PC-9 (cell line): ENCODE results near the gene ZNF3. TPM values are rescaled to one million over a fixed set of nuclear protein-coding genes. Genes with fewer than 3 reads are reported as not detected.

Source experiments
- BruUV-seq: library from RNA; stranded (reverse); fragments of 400-500 nt; replicated peaks from 2 replicates; lab custom pipeline; 2021; lab: Mats Ljungman, UMichigan
- CTCF ChIA-PET: fragments of 300-600 bp; sonication (Branson Sonifier 250); formaldehyde crosslinking; loops from one replicate; lab custom pipeline; 2022; ENCODE audit warnings: antibody characterized with exemption; lab: Charles Lee
- POLR2A ChIA-PET: fragments of 300-600 bp; sonication (Branson Sonifier 250); formaldehyde crosslinking; loops from one replicate; lab custom pipeline; 2022; ENCODE audit warnings: antibody characterized with exemption; ENCODE audit not compliant: unreplicated experiment; lab: Charles Lee
- DNase-seq, 2 experiments: peaks; one replicate each; pipeline versions ENCODE4 v3.0.0 to v3.0.0-alpha.2; 2015 to 2022; ENCODE audit warnings: mixed read lengths in 1 of 2
- H2AFZ ChIP-seq: fragments of 200-600 bp; sonication (generic); 2 replicates; pipeline ENCODE4 v1.8.1; 2017; ENCODE audit warnings: antibody characterized with exemption
- H3F3A ChIP-seq: fragments of 200-600 bp; sonication (generic); 2 replicates; pipeline ENCODE4 v1.8.1; 2017; ENCODE audit warnings: antibody characterized with exemption, mild to moderate bottlenecking, low read depth; ENCODE audit not compliant: insufficient read depth
- H3K27ac ChIP-seq: fragments of 200-600 bp; sonication (generic); 2 replicates; pipeline ENCODE4 v1.6.1; 2016; ENCODE audit warnings: mixed run types
- H3K27me3 ChIP-seq: fragments of 200-600 bp; sonication (generic); 2 replicates; pipeline ENCODE4 v1.6.1; 2016; ENCODE audit warnings: low read depth, mixed run types; ENCODE audit not compliant: insufficient read depth
- H3K36me3 ChIP-seq: fragments of 200-600 bp; sonication (generic); 2 replicates; pipeline ENCODE4 v1.6.1; 2016; ENCODE audit warnings: low read depth, mixed run types
- H3K4me1 ChIP-seq: fragments of 200-600 bp; sonication (generic); replicated peaks from 2 replicates; pipeline ENCODE4 v1.6.1; 2016; ENCODE audit warnings: mixed run types; ENCODE audit not compliant: insufficient read depth
- H3K4me2 ChIP-seq: fragments of 200-600 bp; sonication (generic); 2 replicates; pipeline ENCODE4 v1.6.1; 2017; ENCODE audit warnings: mixed run types
- H3K4me3 ChIP-seq: fragments of 200-600 bp; sonication (generic); 2 replicates; pipeline ENCODE4 v1.6.1; 2016; ENCODE audit warnings: mixed run types
- H3K79me2 ChIP-seq: fragments of 200-600 bp; sonication (generic); 2 replicates; pipeline ENCODE4 v1.6.1; 2017; ENCODE audit warnings: low read depth, mixed run types
- H3K9me2 ChIP-seq: fragments of 200-600 bp; sonication (generic); 2 replicates; pipeline ENCODE4 v1.8.1; 2017; ENCODE audit warnings: mild to moderate bottlenecking; ENCODE audit not compliant: insufficient read depth
- H3K9me3 ChIP-seq: fragments of 200-600 bp; sonication (generic); 2 replicates; pipeline ENCODE4 v1.8.1; 2016; ENCODE audit warnings: low read depth; ENCODE audit not compliant: insufficient read depth
- H4K20me1 ChIP-seq: fragments of 200-600 bp; sonication (generic); 2 replicates; pipeline ENCODE4 v1.8.1; 2017; ENCODE audit not compliant: insufficient read depth
- CTCF ChIP-seq: fragments of 200-600 bp; sonication (generic); conservative IDR thresholded peaks from 2 replicates; pipeline ENCODE4 v1.6.1; 2017; ENCODE audit warnings: mixed run types, antibody characterized with exemption, mild to moderate bottlenecking, moderate library complexity
- EZH2 ChIP-seq: fragments of 200-600 bp; sonication (generic); IDR thresholded peaks from 2 replicates; pipeline ENCODE4 v1.8.0; 2017; ENCODE audit warnings: antibody characterized with exemption, low read depth
- intact Hi-C: fragments of 100-400 bp; cut with micrococcal nuclease; formaldehyde crosslinking; loops from one replicate; pipeline ENCODE4 v1.10.0; 2022; ENCODE audit not compliant: unreplicated experiment
- total RNA-seq: library from RNA; stranded (reverse); gene quantifications from 2 replicates; pipeline ENCODE4 v1.2.3, GENCODE V29; 2021

The ZNF3 gene
- total RNA-seq, 1 experiment from 2014 or later, result 39.0 TPM

- Histone ChIP-seq H3F3A (peaks cover 51% of the 10 kb centered on the region), H3K9me3 (no peaks in the 10 kb centered on the region), H3K4me2 (peak overlapping the region; percentile 4; the same call in 1 of the 2 replicates), H3K36me3 (no peaks in the 10 kb centered on the region), H2AFZ (0 out of 2 replicates have a peak overlapping the region, but pooled peaks have one; percentile 44), H3K4me1 (peaks cover 32% of the 10 kb centered on the region), H3K79me2 (peaks cover 7% of the 10 kb centered on the region; the same call in 1 of the 2 replicates), H4K20me1 (no peaks in the 10 kb centered on the region), H3K4me3 (no peak overlapping the region), H3K27ac (0 out of 2 replicates have a peak overlapping the region, but pooled peaks have one; percentile 25), H3K27me3 (no peaks in the 10 kb centered on the region), H3K9me2 (no peaks in the 10 kb centered on the region)
- TF ChIP-seq CTCF (no peak), EZH2 (no peak)
- BruUV-seq, result no TSS peak
- peak in 1 of 2 experiments; percentile 79 for DNase-seq
- ChIA-PET CTCF (interaction anchor here (0.6 kb wide), 1 partner anchor 91 kb away, joined by 7 read pairs; no protein-coding TSS in a partner anchor), POLR2A (interaction anchor here (0.6 kb wide), 1 partner anchor 324 kb away, joined by 6 read pairs; no protein-coding TSS in a partner anchor)
- intact Hi-C loops, result no loop called here
Measured at GRCh38 chr7:100087055-100087750, 5.7 kb upstream of the ZNF3 start.

GRCh38 chr7:100085515-100085914 lies 4.0 kb upstream of the ZNF3 start:
- ChIA-PET POLR2A (no interaction called here), CTCF (no interaction called here)
- TF ChIP-seq CTCF (no peak), EZH2 (no peak)
- H3K27me3 ChIP-seq, result no peaks in the 10 kb centered on the region
- H3K4me1 ChIP-seq, result peaks cover 34% of the 10 kb centered on the region
- H3K27ac ChIP-seq, result no peak overlapping the region
- peaks cover 39% of the 10 kb centered on the region for H3F3A ChIP-seq
- no peaks in the 10 kb centered on the region for H3K9me2 ChIP-seq
- peaks cover 18% of the 10 kb centered on the region for H3K79me2 ChIP-seq
- BruUV-seq, result no TSS peak
- intact Hi-C loops, result no loop called here
- no peak overlapping the region for H2AFZ ChIP-seq
- no peak overlapping the region for H3K4me3 ChIP-seq
- H3K4me2 ChIP-seq, result no peak overlapping the region
- DNase-seq, result no peak
- H3K36me3 ChIP-seq, result no peaks in the 10 kb centered on the region
- no peaks in the 10 kb centered on the region for H4K20me1 ChIP-seq
- H3K9me3 ChIP-seq, result no peaks in the 10 kb centered on the region

GRCh38 chr7:100082978-100083377 lies 1.5 kb upstream of the ZNF3 start:
- TF ChIP-seq EZH2 (no peak), CTCF (no peak)
- H3K36me3 ChIP-seq, result peaks cover 22% of the 10 kb centered on the region
- ChIA-PET POLR2A (interaction anchor here (0.5 to 1.1 kb wide), 16 partner anchors 8 to 674 kb away, joined by 3 to 24 read pairs (median 8); partner anchors contain the start of genes AP4M1, BUD31, PDAP1 and ZCWPW1), CTCF (interaction anchor here (0.6 to 1.1 kb wide), 9 partner anchors 18 to 1242 kb away, joined by 3 to 12 read pairs (median 3); partner anchors contain the start of genes AP4M1 and MCM7)
- H3F3A ChIP-seq, result peaks cover 25% of the 10 kb centered on the region
- no peak overlapping the region for H2AFZ ChIP-seq
- H3K4me3 ChIP-seq, result no peak overlapping the region; the same call in 1 of the 2 replicates
- H3K9me3 ChIP-seq, result no peaks in the 10 kb centered on the region
- H3K27ac ChIP-seq, result no peak overlapping the region
- peaks cover 8% of the 10 kb centered on the region; the same call in 1 of the 2 replicates for H4K20me1 ChIP-seq
- BruUV-seq, result no TSS peak
- no peaks in the 10 kb centered on the region for H3K27me3 ChIP-seq
- no peaks in the 10 kb centered on the region for H3K9me2 ChIP-seq
- intact Hi-C loops, result loop anchor here (1.0 to 5.0 kb wide), 3 partner anchors 18 to 711 kb away; partner anchors contain the start of genes AP4M1, ARPC1B and MCM7
- peak overlapping the region; percentile 78 for H3K4me2 ChIP-seq
- no peak for DNase-seq
- peaks cover 36% of the 10 kb centered on the region for H3K79me2 ChIP-seq
- H3K4me1 ChIP-seq, result peaks cover 26% of the 10 kb centered on the region
